Measurements from ENCODE around the gene PUS1. TPM values are rescaled to one million over a fixed set of nuclear protein-coding genes. Genes with fewer than 3 reads are reported as not detected.

PUS1 gene
- total and polyA plus RNA-seq, 9 of the 15 experiments (the other 6 are each of a cell fraction or from before 2014, with no cell fraction given), result 1.9 to 90.8 (median 30.0) TPM

- BruUV-seq (replicated peaks), result no TSS peak
- Histone ChIP-seq H3K4me2 (ENCODE audit: insufficient read depth, low read length) (no peak overlapping the region), H3K9ac (ENCODE audit: insufficient read depth in 1 of 2, low read depth in 2 of 2, low read length in 2 of 2) (no peak overlapping the region), H3K36me3 (ENCODE audit: control insufficient read depth, insufficient read depth, low read length) (peaks cover 74% of the 10 kb centered on the region; the same call in 2 of the 3 replicates), H3K4me3 (no peak overlapping the region), H2AFZ (ENCODE audit: low read depth, low read length) (no peak overlapping the region), H3K9me3 (replicated peaks; ENCODE audit: control insufficient read depth, insufficient read depth, low read depth, low read length) (no peaks in the 10 kb centered on the region), H3K79me2 (ENCODE audit: control insufficient read depth, insufficient read depth, low read length) (peaks cover 42% of the 10 kb centered on the region), H3K9me1 (ENCODE audit: control insufficient read depth, insufficient read depth, low read length) (no peaks in the 10 kb centered on the region), H3K27ac (ENCODE audit: extremely low read depth, low read depth, low read length) (no peak overlapping the region), H4K20me1 (replicated peaks; ENCODE audit: control insufficient read depth, insufficient read depth, low read length) (no peaks in the 10 kb centered on the region), H3K4me1 (replicated peaks in 1 of 2; ENCODE audit: control insufficient read depth in 2 of 2, insufficient read depth in 2 of 2, low read length in 2 of 2) (peaks cover under 1 to 6% of the 10 kb centered on the region in 2 experiments; a peak in 3 of 5 replicates), H3K27me3 (ENCODE audit: control insufficient read depth in 2 of 2, insufficient read depth in 2 of 2, low read length in 2 of 2) (no peaks in the 10 kb centered on the region)
- intact Hi-C loops (cut with micrococcal nuclease) (no loop called here), in situ Hi-C loops (cut with MboI) (no loop called here)
- DNase-seq (ENCODE audit: extremely low read depth in 1 of 4, low spot score in 3 of 4), result no peak
- ChIA-PET CTCF (ENCODE audit: low intra/inter-chr PET ratio) (no interaction called here), POLR2A (no interaction called here)
- 95% methylated on average over 6 of the region's 10 CpGs for WGBS (ENCODE audit: insufficient coverage, low coverage, missing lambda C conversion rate)
- ATAC-seq, result no peak
- FAIRE-seq, result no peak
- no peak for TF ChIP-seq U2AF1 (optimal IDR thresholded peaks at IDR 0.05; ENCODE audit: low read depth, low read length)
- TF ChIP-seq ZNF696 (CRISPR knock-in tag; conservative IDR thresholded peaks at IDR 0.05), result no peak
- TF ChIP-seq L3MBTL2 (IDR thresholded peaks at IDR 0.05), result no peak
- no peak for TF ChIP-seq NR2C1 (IDR thresholded peaks at IDR 0.05)
- no peak for TF ChIP-seq NR2C1 (tag; IDR thresholded peaks at IDR 0.05)
- no peak for TF ChIP-seq DDX20 (tag; IDR thresholded peaks at IDR 0.05; ENCODE audit: low read depth)
- no peak for TF ChIP-seq ZBTB26 (CRISPR knock-in tag; IDR thresholded peaks at IDR 0.05)
- no peak; the same call in 1 of the 2 replicates for TF ChIP-seq POLR2G (IDR thresholded peaks at IDR 0.05; ENCODE audit: low read depth, low read length)
- TF ChIP-seq, protein P1, sequence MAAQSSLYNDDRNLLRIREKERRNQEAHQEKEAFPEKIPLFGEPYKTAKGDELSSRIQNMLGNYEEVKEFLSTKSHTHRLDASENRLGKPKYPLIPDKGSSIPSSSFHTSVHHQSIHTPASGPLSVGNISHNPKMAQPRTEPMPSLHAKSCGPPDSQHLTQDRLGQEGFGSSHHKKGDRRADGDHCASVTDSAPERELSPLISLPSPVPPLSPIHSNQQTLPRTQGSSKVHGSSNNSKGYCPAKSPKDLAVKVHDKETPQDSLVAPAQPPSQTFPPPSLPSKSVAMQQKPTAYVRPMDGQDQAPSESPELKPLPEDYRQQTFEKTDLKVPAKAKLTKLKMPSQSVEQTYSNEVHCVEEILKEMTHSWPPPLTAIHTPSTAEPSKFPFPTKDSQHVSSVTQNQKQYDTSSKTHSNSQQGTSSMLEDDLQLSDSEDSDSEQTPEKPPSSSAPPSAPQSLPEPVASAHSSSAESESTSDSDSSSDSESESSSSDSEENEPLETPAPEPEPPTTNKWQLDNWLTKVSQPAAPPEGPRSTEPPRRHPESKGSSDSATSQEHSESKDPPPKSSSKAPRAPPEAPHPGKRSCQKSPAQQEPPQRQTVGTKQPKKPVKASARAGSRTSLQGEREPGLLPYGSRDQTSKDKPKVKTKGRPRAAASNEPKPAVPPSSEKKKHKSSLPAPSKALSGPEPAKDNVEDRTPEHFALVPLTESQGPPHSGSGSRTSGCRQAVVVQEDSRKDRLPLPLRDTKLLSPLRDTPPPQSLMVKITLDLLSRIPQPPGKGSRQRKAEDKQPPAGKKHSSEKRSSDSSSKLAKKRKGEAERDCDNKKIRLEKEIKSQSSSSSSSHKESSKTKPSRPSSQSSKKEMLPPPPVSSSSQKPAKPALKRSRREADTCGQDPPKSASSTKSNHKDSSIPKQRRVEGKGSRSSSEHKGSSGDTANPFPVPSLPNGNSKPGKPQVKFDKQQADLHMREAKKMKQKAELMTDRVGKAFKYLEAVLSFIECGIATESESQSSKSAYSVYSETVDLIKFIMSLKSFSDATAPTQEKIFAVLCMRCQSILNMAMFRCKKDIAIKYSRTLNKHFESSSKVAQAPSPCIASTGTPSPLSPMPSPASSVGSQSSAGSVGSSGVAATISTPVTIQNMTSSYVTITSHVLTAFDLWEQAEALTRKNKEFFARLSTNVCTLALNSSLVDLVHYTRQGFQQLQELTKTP (IDR thresholded peaks at IDR 0.05; ENCODE audit: low read depth in 1 of 2, partially characterized antibody in 2 of 2), result no peak
- no peak for TF ChIP-seq AFF4 (CRISPR knock-in tag; IDR thresholded peaks at IDR 0.05)
- no peak for TF ChIP-seq ZNF23 (CRISPR knock-in tag; IDR thresholded peaks at IDR 0.05)
- no peak for TF ChIP-seq KAT2B (IDR thresholded peaks at IDR 0.05; ENCODE audit: low read depth, low read length)
- TF ChIP-seq, protein P2, sequence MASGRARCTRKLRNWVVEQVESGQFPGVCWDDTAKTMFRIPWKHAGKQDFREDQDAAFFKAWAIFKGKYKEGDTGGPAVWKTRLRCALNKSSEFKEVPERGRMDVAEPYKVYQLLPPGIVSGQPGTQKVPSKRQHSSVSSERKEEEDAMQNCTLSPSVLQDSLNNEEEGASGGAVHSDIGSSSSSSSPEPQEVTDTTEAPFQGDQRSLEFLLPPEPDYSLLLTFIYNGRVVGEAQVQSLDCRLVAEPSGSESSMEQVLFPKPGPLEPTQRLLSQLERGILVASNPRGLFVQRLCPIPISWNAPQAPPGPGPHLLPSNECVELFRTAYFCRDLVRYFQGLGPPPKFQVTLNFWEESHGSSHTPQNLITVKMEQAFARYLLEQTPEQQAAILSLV (tag; IDR thresholded peaks at IDR 0.05), result no peak
Observed at GRCh38 chr12:131981388-131981787, 52.3 kb downstream of the PUS1 start.
